BLaER1 (cell line): ENCODE measurements around the gene EDEM2.
A peak's percentile ranks its signal among the peaks of the same experiment; 100 is the strongest.

Experiments
- H3K27ac ChIP-seq: shearing (Covaris generic); formaldehyde crosslinking; 2 replicates; pipeline ENCODE4 v1.8.1; 2022
- H3K27me3 ChIP-seq: shearing (Covaris generic); formaldehyde crosslinking; 2 replicates; pipeline ENCODE4 v1.8.1; 2022
- H3K36me3 ChIP-seq: shearing (Covaris generic); formaldehyde crosslinking; 2 replicates; pipeline ENCODE4 v1.8.1; 2022
- H3K4me1 ChIP-seq: shearing (Covaris generic); formaldehyde crosslinking; 2 replicates; pipeline ENCODE4 v1.8.1; 2022
- H3K4me2 ChIP-seq: shearing (Covaris generic); formaldehyde crosslinking; 2 replicates; pipeline ENCODE4 v1.8.1; 2022
- H3K4me3 ChIP-seq: shearing (Covaris generic); formaldehyde crosslinking; 2 replicates; pipeline ENCODE4 v1.8.1; 2022
- H3K9ac ChIP-seq: shearing (Covaris generic); formaldehyde crosslinking; 2 replicates; pipeline ENCODE4 v1.8.1; 2022
- H3K9me3 ChIP-seq: shearing (Covaris generic); formaldehyde crosslinking; 2 replicates; pipeline ENCODE4 v1.8.1; 2022
- H4K20me1 ChIP-seq: shearing (Covaris generic); formaldehyde crosslinking; 2 replicates; pipeline ENCODE4 v1.8.1; 2022
- Cebpa-rat ChIP-seq: shearing (Covaris generic); IDR thresholded peaks from 2 replicates; pipeline ENCODE4 v1.8.1; 2022

Gene EDEM2

GRCh38 chr20:35108921-35109320 lies 38.2 kb downstream of the EDEM2 start:
- Histone ChIP-seq H3K27ac (no peak overlapping the region), H4K20me1 (no peaks in the 10 kb centered on the region), H3K9ac (no peak overlapping the region), H3K9me3 (no peaks in the 10 kb centered on the region), H3K4me1 (no peaks in the 10 kb centered on the region), H3K4me3 (no peak overlapping the region), H3K36me3 (peaks cover 4% of the 10 kb centered on the region; the same call in 1 of the 2 replicates), H3K27me3 (no peaks in the 10 kb centered on the region), H3K4me2 (no peak overlapping the region)
- no peak for TF ChIP-seq Cebpa-rat

- Histone ChIP-seq H3K9ac (no peak overlapping the region), H3K27me3 (no peaks in the 10 kb centered on the region), H3K36me3 (peaks cover 4% of the 10 kb centered on the region; the same call in 1 of the 2 replicates), H3K4me2 (no peak overlapping the region), H4K20me1 (no peaks in the 10 kb centered on the region), H3K4me1 (no peaks in the 10 kb centered on the region), H3K9me3 (no peaks in the 10 kb centered on the region), H3K4me3 (no peak overlapping the region), H3K27ac (no peak overlapping the region)
- no peak for TF ChIP-seq Cebpa-rat
Measured at GRCh38 chr20:35106827-35107380, 40.2 kb downstream of the EDEM2 start.

DNA sequence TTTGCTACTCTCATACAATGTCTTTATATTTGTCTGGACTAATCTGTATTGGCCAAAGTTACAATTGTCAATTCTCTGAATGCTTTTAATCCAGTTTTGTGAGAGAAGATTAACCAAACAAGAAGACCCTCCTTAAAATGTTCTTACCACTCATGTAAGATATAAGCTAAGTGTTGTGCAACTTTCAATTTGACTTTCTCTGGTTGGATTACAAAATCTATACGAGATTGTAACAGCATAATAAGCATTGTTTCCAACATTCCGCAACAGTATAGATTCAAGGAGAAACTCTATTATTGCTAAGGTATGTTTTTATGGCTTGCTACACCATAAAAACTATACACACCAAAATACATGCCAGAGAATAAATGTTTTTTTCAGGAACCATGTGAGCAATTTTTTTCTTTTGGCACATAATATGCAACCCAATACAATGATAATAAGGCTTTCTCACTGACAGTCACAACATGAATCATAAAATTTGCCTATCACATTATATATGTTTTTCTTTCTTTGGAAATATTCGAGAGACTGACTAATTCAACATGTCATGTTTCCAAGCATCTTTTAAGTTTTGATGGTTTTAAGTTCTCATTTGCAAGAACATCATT lies 42.3 kb downstream of the EDEM2 start:
- no peak for TF ChIP-seq Cebpa-rat
- no peaks in the 10 kb centered on the region for H3K27me3 ChIP-seq
- H4K20me1 ChIP-seq, result no peaks in the 10 kb centered on the region
- H3K9me3 ChIP-seq, result no peaks in the 10 kb centered on the region
- no peak overlapping the region for H3K9ac ChIP-seq
- no peak overlapping the region for H3K27ac ChIP-seq
- no peaks in the 10 kb centered on the region for H3K4me1 ChIP-seq
- no peak overlapping the region for H3K4me2 ChIP-seq
- no peak overlapping the region for H3K4me3 ChIP-seq
- no peaks in the 10 kb centered on the region; the same call in 1 of the 2 replicates for H3K36me3 ChIP-seq

- Histone ChIP-seq H3K4me1 (no peaks in the 10 kb centered on the region), H3K4me3 (no peak overlapping the region), H3K27me3 (no peaks in the 10 kb centered on the region), H3K27ac (no peak overlapping the region), H3K36me3 (no peaks in the 10 kb centered on the region), H3K9ac (no peak overlapping the region), H3K9me3 (no peaks in the 10 kb centered on the region), H4K20me1 (no peaks in the 10 kb centered on the region), H3K4me2 (no peak overlapping the region)
- no peak for TF ChIP-seq Cebpa-rat
Measured at GRCh38 chr20:35101620-35102019, 45.5 kb downstream of the EDEM2 start.

DNA sequence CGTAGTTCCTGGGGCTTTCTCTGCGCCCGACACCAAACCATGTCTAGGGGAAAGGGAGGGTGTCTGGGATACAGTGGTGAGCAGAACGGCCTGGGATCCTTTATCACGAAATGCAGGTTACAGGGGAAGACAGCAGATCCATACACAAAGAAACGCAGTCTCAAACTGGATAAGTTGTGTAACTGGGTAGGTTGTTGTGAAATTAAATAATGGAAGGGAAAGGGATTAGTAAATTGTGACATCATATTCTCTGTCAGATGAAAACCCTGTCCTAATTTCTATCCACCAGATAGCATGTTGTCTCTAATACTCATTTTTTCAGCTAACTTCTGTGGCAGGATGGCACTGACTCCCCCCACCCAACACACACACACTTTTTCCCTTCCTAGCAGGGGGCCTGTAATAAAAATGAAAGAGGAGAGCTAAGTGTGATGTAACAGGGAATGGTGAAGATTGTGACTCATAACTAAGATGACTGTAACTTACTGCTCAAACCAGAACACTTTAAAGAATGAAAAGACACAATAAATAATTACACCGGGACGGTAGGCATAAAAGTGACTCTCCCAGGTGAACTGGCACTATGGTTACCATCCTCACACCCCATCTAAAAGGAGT lies 53.8 kb downstream of the EDEM2 start:
- Histone ChIP-seq H3K9ac (peak overlapping the region; percentile 92), H3K27me3 (no peaks in the 10 kb centered on the region), H4K20me1 (peaks cover 36% of the 10 kb centered on the region), H3K4me3 (peak overlapping the region; percentile 97), H3K4me1 (peaks cover 24% of the 10 kb centered on the region), H3K4me2 (peak overlapping the region; percentile 59), H3K27ac (peak overlapping the region; percentile 83), H3K36me3 (peaks cover 14% of the 10 kb centered on the region), H3K9me3 (no peaks in the 10 kb centered on the region)
- TF ChIP-seq Cebpa-rat, result no peak

DNA sequence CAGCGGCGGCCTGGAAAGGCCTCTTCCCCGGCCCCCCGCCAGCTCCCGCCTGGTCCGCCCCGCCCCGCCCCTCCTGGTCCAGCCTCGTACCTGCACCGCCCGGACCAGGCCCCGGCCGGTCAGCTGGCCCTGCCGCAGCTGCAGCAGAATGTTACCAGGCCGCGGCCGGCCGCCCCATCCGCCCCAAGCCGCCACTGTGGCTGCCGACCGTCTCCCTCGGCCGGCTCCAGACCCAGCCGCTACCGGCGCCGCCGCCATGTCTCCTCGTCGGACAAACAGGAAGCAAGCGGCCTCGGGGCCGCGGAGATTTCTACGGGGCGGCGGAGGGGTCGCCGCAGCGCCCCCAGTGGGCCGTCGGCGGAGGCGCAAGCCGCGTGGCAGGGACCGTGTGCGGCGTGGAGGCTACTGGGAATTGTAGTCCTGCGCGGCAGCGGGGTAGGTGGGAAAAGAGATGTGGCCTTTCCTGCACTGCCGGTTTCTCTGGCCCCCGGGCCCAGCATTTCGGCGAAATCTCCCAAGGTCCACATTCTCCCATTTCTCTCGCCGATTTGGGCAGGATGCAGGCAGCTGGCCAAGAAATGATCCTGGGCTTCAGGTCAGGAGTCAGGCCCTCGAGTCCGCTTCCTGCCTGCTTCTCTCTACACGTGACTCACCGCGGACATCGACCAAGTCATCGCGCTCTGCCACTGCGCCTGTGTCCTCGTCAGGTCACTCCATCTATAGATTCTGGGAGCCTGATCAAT lies 54.4 kb downstream of the EDEM2 start, which contains the start of gene TRPC4AP:
Gene TRPC4AP, minus strand, starts transcription at position 284 of the 743 bp plus-strand sequence. Its CDS starts 26 bp downstream, at position 258.
- H3K4me1 ChIP-seq, result peaks cover 24% of the 10 kb centered on the region
- no peak for TF ChIP-seq Cebpa-rat
- peak within 1 kb of the TSS; percentile 97 for H3K4me2 ChIP-seq
- peak within 1 kb of the TSS; percentile 83 for H3K27ac ChIP-seq
- H4K20me1 ChIP-seq, result peaks cover 43% of the 10 kb centered on the region
- no peaks in the 10 kb centered on the region for H3K9me3 ChIP-seq
- peak within 1 kb of the TSS; percentile 97 for H3K4me3 ChIP-seq
- peak within 1 kb of the TSS; percentile 92 for H3K9ac ChIP-seq
- peaks cover 21% of the 10 kb centered on the region for H3K36me3 ChIP-seq
- H3K27me3 ChIP-seq, result no peaks in the 10 kb centered on the region

DNA sequence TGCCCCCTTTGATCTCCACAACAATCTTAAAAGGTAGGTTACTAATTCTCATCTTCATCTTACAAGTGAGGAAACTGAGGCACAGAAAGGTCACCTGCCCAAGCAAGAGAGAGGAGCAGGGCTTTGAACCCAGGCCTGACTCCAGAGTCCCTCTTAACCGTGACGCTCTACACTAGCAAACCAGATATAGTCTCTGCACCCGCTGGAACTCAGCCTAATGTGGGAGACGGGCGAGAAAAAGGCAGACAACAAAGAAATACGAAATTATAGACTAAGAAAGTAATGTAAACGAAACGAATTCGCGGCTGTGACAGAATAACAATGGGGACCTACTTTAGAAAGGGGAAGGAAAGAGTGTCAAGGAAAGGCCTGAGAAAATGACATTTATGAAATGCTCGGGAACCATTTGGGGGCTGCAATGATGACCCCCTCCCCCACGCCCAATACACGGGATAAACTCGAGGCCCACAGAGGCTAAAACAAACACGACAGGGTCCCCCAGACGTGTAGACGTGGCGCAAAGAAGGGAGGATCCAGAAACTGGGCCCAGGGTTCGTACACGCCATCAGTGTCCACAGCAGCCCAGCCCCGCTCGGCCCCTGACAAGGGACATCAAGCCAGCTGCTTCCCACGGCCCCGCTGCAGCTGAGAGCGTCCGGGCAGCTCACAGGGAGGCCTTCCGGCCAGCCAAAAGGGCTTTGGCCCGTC lies 55.2 kb downstream of the EDEM2 start:
- H3K27me3 ChIP-seq, result no peaks in the 10 kb centered on the region
- peaks cover 24% of the 10 kb centered on the region for H3K4me1 ChIP-seq
- no peaks in the 10 kb centered on the region for H3K9me3 ChIP-seq
- H3K36me3 ChIP-seq, result peaks cover 27% of the 10 kb centered on the region
- H3K9ac ChIP-seq, result peak overlapping the region; percentile 92
- TF ChIP-seq Cebpa-rat, result no peak
- H3K27ac ChIP-seq, result peak overlapping the region; percentile 83
- H3K4me3 ChIP-seq, result peak overlapping the region; percentile 97
- peak overlapping the region; percentile 97 for H3K4me2 ChIP-seq
- peaks cover 50% of the 10 kb centered on the region for H4K20me1 ChIP-seq

GRCh38 chr20:35088231-35089145 lies 58.6 kb downstream of the EDEM2 start:
- no peak overlapping the region for H3K4me2 ChIP-seq
- peaks cover 79% of the 10 kb centered on the region for H4K20me1 ChIP-seq
- no peaks in the 10 kb centered on the region for H3K9me3 ChIP-seq
- no peak overlapping the region for H3K27ac ChIP-seq
- no peak for TF ChIP-seq Cebpa-rat
- no peak overlapping the region for H3K4me3 ChIP-seq
- H3K27me3 ChIP-seq, result no peaks in the 10 kb centered on the region
- no peak overlapping the region for H3K9ac ChIP-seq
- peaks cover 35% of the 10 kb centered on the region for H3K36me3 ChIP-seq
- peaks cover 23% of the 10 kb centered on the region for H3K4me1 ChIP-seq
